Body of pancreas (tissue), 4 donors: ENCODE results near the gene RNF212.

Source experiments
- POLR2A ChIP-seq, 3 donors: fragments of 450-650 bp; IDR thresholded peaks; one replicate each; pipeline ENCODE4 v1.6.1; 2016; ENCODE audit warnings: antibody characterized with exemption in 3 of 3, mild to moderate bottlenecking in 2 of 3
- TF ChIP-seq, protein P1 (sequence below), 7 experiments: fragments of 450-650 bp in 4 of 7; fragments of 200-600 bp in 3 of 7; sonication (generic) in 3 of 7; IDR thresholded peaks; one replicate each; pipeline ENCODE4 v1.5.1; 2016 to 2019; ENCODE audit warnings: antibody characterized with exemption in 7 of 7

DNA sequence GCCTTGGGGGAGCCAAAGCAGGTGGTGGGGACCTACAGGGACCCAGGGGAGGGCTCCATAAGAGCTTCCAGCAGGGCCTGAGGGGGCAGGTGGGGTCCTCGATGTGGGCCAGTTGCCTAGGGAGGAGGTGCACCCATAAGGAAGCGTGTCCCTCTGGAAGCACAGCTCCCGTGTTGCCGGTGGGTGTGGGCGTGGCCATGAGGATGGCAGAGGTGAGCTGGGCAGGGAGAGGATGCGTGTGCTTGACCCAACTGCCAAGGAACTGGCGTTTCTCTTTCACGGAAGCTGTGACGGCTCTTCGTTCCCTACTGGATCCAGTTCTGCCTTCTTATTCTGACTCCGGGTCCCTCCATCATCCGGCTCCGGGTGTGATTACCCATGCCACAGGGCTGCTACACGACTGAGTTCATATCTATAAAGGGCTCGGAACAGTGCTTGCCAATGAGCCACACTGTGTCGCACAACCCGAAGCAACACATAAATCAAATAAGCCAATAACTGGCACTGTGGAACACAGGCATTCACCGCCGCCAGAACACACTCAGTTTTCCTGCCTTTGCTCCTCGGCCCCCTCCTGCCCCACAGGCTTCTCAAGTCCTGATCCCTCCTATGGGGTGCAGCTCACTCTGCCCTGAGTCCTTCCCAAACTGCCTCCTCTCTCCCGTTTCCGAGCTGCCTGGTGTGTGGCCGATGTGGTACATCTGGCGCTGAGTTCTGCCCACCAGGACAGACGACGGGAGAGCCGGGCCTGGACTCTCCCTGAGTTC lies 35.5 kb downstream of the RNF212 start:
- TF ChIP-seq, protein P1, sequence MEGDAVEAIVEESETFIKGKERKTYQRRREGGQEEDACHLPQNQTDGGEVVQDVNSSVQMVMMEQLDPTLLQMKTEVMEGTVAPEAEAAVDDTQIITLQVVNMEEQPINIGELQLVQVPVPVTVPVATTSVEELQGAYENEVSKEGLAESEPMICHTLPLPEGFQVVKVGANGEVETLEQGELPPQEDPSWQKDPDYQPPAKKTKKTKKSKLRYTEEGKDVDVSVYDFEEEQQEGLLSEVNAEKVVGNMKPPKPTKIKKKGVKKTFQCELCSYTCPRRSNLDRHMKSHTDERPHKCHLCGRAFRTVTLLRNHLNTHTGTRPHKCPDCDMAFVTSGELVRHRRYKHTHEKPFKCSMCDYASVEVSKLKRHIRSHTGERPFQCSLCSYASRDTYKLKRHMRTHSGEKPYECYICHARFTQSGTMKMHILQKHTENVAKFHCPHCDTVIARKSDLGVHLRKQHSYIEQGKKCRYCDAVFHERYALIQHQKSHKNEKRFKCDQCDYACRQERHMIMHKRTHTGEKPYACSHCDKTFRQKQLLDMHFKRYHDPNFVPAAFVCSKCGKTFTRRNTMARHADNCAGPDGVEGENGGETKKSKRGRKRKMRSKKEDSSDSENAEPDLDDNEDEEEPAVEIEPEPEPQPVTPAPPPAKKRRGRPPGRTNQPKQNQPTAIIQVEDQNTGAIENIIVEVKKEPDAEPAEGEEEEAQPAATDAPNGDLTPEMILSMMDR (IDR thresholded peaks at IDR 0.05): no peak
- TF ChIP-seq POLR2A (IDR thresholded peaks at IDR 0.05): no peak
